Measurements from ENCODE around the gene TSPAN11.

TSPAN11 gene

GRCh38 chr12:30969606-30970395, 43.3 kb downstream of the TSPAN11 start:
- Histone ChIP-seq H3K4me2 (ENCODE audit: low read depth, low read length, poor library complexity, severe bottlenecking) (no peak overlapping the region), H3K36me3 (ENCODE audit: low read length) (no peaks in the 10 kb centered on the region), H3F3A (ENCODE audit: insufficient read depth) (no peaks in the 10 kb centered on the region), H3K79me2 (ENCODE audit: insufficient read depth, low read length) (no peaks in the 10 kb centered on the region), H3K9me2 (replicated peaks; ENCODE audit: insufficient read depth, low read length) (no peaks in the 10 kb centered on the region), H4K20me1 (ENCODE audit: low read depth, low read length) (no peaks in the 10 kb centered on the region), H3K27me3 (ENCODE audit: low read length) (no peaks in the 10 kb centered on the region), H2AFZ (ENCODE audit: low read depth, low read length, severe bottlenecking) (no peak overlapping the region), H3K27ac (ENCODE audit: low read depth, low read length) (no peak overlapping the region), H3K9ac (ENCODE audit: low read length) (no peak overlapping the region), H3K4me3 (ENCODE audit: insufficient read depth, low read length, poor library complexity, severe bottlenecking) (no peak overlapping the region), H3K9me3 (ENCODE audit: insufficient read depth, low read length) (no peaks in the 10 kb centered on the region)
- no peak for TF ChIP-seq EZH2phosphoT487 (conservative IDR thresholded peaks at IDR 0.05; ENCODE audit: low read length)
- TF ChIP-seq, protein P1, sequence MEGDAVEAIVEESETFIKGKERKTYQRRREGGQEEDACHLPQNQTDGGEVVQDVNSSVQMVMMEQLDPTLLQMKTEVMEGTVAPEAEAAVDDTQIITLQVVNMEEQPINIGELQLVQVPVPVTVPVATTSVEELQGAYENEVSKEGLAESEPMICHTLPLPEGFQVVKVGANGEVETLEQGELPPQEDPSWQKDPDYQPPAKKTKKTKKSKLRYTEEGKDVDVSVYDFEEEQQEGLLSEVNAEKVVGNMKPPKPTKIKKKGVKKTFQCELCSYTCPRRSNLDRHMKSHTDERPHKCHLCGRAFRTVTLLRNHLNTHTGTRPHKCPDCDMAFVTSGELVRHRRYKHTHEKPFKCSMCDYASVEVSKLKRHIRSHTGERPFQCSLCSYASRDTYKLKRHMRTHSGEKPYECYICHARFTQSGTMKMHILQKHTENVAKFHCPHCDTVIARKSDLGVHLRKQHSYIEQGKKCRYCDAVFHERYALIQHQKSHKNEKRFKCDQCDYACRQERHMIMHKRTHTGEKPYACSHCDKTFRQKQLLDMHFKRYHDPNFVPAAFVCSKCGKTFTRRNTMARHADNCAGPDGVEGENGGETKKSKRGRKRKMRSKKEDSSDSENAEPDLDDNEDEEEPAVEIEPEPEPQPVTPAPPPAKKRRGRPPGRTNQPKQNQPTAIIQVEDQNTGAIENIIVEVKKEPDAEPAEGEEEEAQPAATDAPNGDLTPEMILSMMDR (IDR thresholded peaks at IDR 0.05; ENCODE audit: insufficient read depth, low read length, poor library complexity, severe bottlenecking), result no peak

DNA sequence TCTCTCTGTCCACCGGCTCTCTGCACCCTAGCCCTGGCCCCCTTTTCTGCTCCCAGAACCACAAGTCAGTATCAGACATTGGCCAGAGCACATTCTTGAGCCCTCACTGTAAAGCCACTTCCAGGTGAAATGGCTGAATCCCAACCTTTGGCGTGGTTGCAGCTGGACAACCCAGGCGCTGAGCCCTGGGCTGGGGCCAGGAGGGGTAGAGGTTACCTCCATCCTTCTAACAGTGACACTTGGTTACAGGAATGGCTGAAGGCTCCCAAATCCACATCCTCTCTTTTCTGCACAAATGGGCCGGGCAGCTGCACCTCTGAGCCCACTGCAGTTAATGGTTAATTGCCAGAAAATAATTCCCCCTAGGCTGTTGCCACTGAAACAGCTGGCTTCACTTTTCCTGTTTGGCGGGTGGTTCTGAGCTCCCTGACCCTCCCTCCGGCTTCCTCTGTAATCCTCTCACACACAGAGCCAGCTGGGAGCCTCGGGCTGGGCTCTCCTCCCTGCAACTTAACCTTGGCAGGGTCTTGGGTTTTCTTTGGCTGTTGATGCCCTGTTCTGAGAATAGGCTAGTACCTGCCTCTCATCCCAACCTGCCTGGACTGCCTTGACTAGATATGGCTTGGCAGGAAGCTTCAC, 44.1 kb downstream of the TSPAN11 start:
- no peak overlapping the region for H3K27ac ChIP-seq (ENCODE audit: low read depth, low read length)
- no peaks in the 10 kb centered on the region for H3K27me3 ChIP-seq (ENCODE audit: low read length)
- H3F3A ChIP-seq (ENCODE audit: insufficient read depth), result no peaks in the 10 kb centered on the region
- H3K9ac ChIP-seq (ENCODE audit: low read length), result no peak overlapping the region
- H4K20me1 ChIP-seq (ENCODE audit: low read depth, low read length), result no peaks in the 10 kb centered on the region
- no peaks in the 10 kb centered on the region for H3K9me3 ChIP-seq (ENCODE audit: insufficient read depth, low read length)
- TF ChIP-seq, protein P1 (IDR thresholded peaks at IDR 0.05; ENCODE audit: insufficient read depth, low read length, poor library complexity, severe bottlenecking), result no peak
- no peak for TF ChIP-seq EZH2phosphoT487 (conservative IDR thresholded peaks at IDR 0.05; ENCODE audit: low read length)
- no peaks in the 10 kb centered on the region for H3K9me2 ChIP-seq (replicated peaks; ENCODE audit: insufficient read depth, low read length)
- no peak overlapping the region for H3K4me2 ChIP-seq (ENCODE audit: low read depth, low read length, poor library complexity, severe bottlenecking)
- no peaks in the 10 kb centered on the region for H3K79me2 ChIP-seq (ENCODE audit: insufficient read depth, low read length)
- H2AFZ ChIP-seq (ENCODE audit: low read depth, low read length, severe bottlenecking), result no peak overlapping the region
- H3K4me3 ChIP-seq (ENCODE audit: insufficient read depth, low read length, poor library complexity, severe bottlenecking), result no peak overlapping the region
- H3K36me3 ChIP-seq (ENCODE audit: low read length), result no peaks in the 10 kb centered on the region

GRCh38 chr12:30972035-30972434, 45.5 kb downstream of the TSPAN11 start:
- Histone ChIP-seq H3K36me3 (ENCODE audit: low read length) (no peaks in the 10 kb centered on the region), H2AFZ (ENCODE audit: low read depth, low read length, severe bottlenecking) (no peak overlapping the region), H4K20me1 (ENCODE audit: low read depth, low read length) (no peaks in the 10 kb centered on the region), H3K4me3 (ENCODE audit: insufficient read depth, low read length, poor library complexity, severe bottlenecking) (no peak overlapping the region), H3K27ac (ENCODE audit: low read depth, low read length) (no peak overlapping the region), H3K9me3 (ENCODE audit: insufficient read depth, low read length) (no peaks in the 10 kb centered on the region), H3K9ac (ENCODE audit: low read length) (no peak overlapping the region), H3K9me2 (replicated peaks; ENCODE audit: insufficient read depth, low read length) (no peaks in the 10 kb centered on the region), H3K79me2 (ENCODE audit: insufficient read depth, low read length) (no peaks in the 10 kb centered on the region), H3K4me2 (ENCODE audit: low read depth, low read length, poor library complexity, severe bottlenecking) (no peak overlapping the region), H3F3A (ENCODE audit: insufficient read depth) (no peaks in the 10 kb centered on the region), H3K27me3 (ENCODE audit: low read length) (no peaks in the 10 kb centered on the region)
- TF ChIP-seq, protein P1 (IDR thresholded peaks at IDR 0.05; ENCODE audit: insufficient read depth, low read length, poor library complexity, severe bottlenecking), result no peak
- TF ChIP-seq EZH2phosphoT487 (conservative IDR thresholded peaks at IDR 0.05; ENCODE audit: low read length), result no peak

All from SU-DHL-6 (cell line).